ENCODE results near the gene ABCA4. TPM values are rescaled to one million over a fixed set of nuclear protein-coding genes. Genes with fewer than 3 reads are reported as not detected.
A peak's percentile ranks its signal among the peaks of the same experiment; 100 is the strongest.

The ABCA4 gene
- total RNA-seq, 4 donors from 2014 or later, result 0.18 to 0.57 TPM; not detected in 2

- intact Hi-C loops (cut with DNase I), result no loop called here
- no peak for TF ChIP-seq POLR2A (IDR thresholded peaks at IDR 0.05)
- TF ChIP-seq, protein P1, sequence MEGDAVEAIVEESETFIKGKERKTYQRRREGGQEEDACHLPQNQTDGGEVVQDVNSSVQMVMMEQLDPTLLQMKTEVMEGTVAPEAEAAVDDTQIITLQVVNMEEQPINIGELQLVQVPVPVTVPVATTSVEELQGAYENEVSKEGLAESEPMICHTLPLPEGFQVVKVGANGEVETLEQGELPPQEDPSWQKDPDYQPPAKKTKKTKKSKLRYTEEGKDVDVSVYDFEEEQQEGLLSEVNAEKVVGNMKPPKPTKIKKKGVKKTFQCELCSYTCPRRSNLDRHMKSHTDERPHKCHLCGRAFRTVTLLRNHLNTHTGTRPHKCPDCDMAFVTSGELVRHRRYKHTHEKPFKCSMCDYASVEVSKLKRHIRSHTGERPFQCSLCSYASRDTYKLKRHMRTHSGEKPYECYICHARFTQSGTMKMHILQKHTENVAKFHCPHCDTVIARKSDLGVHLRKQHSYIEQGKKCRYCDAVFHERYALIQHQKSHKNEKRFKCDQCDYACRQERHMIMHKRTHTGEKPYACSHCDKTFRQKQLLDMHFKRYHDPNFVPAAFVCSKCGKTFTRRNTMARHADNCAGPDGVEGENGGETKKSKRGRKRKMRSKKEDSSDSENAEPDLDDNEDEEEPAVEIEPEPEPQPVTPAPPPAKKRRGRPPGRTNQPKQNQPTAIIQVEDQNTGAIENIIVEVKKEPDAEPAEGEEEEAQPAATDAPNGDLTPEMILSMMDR (IDR thresholded peaks at IDR 0.05), result no peak
- Histone ChIP-seq H3K27ac (no peak overlapping the region), H3K9me3 (no peaks in the 10 kb centered on the region), H3K27me3 (no peaks in the 10 kb centered on the region), H3K36me3 (no peaks in the 10 kb centered on the region), H3K4me3 (no peak overlapping the region), H3K4me1 (peaks cover 0 to 16% (median 9%) of the 10 kb centered on the region in 3 donors)
- WGBS, 2 donors, result 76 to 85% methylated on average over 2 of the region's 2 CpGs
- DNase-seq, result no peak
Measured at GRCh38 chr1:93969371-93969770, 151.6 kb downstream of the ABCA4 start.

DNA sequence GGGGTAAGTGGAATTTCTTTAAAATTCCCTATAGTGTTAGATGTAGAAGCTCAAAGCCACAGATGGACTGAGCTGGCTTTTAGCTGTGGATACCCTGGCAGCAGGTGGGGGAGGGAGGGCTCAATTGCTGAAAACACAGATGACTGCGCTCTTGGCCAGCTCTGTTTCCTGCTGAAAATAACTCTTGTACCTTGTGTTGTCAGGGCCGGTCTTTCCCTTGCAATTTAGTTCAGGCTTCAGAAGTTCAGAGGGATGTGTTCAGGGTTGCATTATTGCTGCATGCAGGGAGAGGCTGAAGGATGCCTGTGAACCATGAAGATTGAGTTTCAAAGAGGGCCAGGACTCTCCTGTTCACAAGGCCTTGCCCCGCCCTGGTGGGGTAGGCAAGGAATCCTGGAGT, 153.6 kb downstream of the ABCA4 start:
- Histone ChIP-seq H3K4me1 (peaks cover 0 to 37% (median 9%) of the 10 kb centered on the region in 3 donors), H3K36me3 (no peaks in the 10 kb centered on the region), H3K4me3 (no peak overlapping the region), H3K9me3 (no peaks in the 10 kb centered on the region), H3K27ac (no peak overlapping the region), H3K27me3 (no peaks in the 10 kb centered on the region)
- TF ChIP-seq POLR2A (IDR thresholded peaks at IDR 0.05), result no peak
- TF ChIP-seq, protein P1 (IDR thresholded peaks at IDR 0.05), result no peak
- 71 to 87% methylated on average over 3 of the region's 3 CpGs for WGBS, 2 donors
- intact Hi-C loops (cut with DNase I), result no loop called here
- no peak for DNase-seq

DNA sequence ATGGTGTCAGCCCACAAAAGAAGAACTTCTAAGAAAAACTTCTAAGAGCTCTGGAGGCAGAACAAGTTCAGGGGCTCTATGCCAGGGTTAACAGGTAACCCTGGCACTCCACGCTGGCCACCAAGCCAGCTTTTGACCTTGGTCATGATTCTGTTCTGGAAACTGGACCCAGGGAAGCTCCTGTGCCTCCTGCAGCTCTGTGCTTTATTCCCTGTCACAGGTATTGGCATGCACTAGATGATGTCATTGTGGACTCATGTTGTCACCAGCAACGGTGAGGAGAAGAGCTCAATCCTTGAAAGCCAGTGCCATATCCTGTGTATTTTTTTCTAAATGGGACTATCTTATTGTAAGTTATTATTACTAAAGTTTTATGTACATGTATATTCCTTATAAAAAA, 155.1 kb downstream of the ABCA4 start:
- peaks cover under 1 to 51% (median 20%) of the 10 kb centered on the region in 3 donors for H3K4me1 ChIP-seq
- H3K4me3 ChIP-seq, result no peak overlapping the region
- no peaks in the 10 kb centered on the region for H3K27me3 ChIP-seq
- no peak for DNase-seq
- H3K9me3 ChIP-seq, result no peaks in the 10 kb centered on the region
- intact Hi-C loops (cut with DNase I), result no loop called here
- TF ChIP-seq, protein P1 (IDR thresholded peaks at IDR 0.05), result no peak
- no peak for TF ChIP-seq POLR2A (IDR thresholded peaks at IDR 0.05)
- 43 to 49% methylated on average over 2 of the region's 2 CpGs for WGBS, 2 donors
- no peaks in the 10 kb centered on the region for H3K36me3 ChIP-seq
- peak overlapping the region; percentile 59 to 77 (median 70) for H3K27ac ChIP-seq

DNA sequence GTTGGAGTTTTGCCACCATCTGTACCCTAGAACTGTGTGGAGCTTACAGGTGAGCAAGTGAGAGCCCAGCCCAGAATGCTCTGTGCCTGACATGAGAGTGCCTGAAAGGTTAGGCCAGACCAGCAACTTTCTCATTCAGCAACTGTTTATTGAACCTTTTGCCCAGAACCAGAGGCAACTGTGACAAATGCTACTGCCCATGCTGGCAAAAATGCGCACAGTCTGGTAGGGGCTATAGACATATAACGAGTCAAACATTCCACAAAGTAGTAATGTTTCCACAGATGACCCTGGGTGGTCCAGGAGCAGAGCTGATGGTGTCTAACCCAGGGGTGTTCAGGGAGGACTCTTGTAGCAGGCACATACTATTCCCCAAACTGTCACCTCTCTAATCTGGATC, 155.7 kb downstream of the ABCA4 start:
- H3K27ac ChIP-seq, result peak overlapping the region; percentile 59 to 77 (median 70)
- H3K36me3 ChIP-seq, result no peaks in the 10 kb centered on the region
- intact Hi-C loops (cut with DNase I), result no loop called here
- peaks cover 6 to 58% (median 26%) of the 10 kb centered on the region in 3 donors for H3K4me1 ChIP-seq
- WGBS, 2 donors, result 80 to 81% methylated on average over 2 of the region's 2 CpGs
- H3K9me3 ChIP-seq, result no peaks in the 10 kb centered on the region
- TF ChIP-seq, protein P1 (IDR thresholded peaks at IDR 0.05), result no peak
- no peak for TF ChIP-seq POLR2A (IDR thresholded peaks at IDR 0.05)
- H3K4me3 ChIP-seq, result no peak overlapping the region
- no peak for DNase-seq
- H3K27me3 ChIP-seq, result no peaks in the 10 kb centered on the region

DNA sequence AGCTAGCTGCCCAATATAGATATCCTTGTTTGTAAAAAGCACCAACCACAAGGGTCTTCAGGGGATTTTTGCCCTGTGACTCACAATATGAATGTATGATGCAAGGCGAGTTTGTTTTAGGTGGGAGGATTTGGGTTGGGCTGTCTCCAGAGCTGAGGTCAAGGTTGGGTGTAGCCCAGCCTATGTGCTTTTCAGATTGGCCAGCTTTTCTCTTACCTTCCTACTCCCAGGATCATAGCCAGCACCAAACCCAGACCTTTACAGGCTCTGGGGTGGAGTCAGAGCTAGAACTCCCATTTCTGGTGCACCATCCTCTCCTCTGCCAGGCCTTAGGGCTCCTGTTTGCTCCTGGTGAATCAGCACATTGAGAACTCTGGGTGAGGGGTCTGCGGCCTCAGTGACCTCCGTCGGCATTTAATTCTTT, 156.2 kb downstream of the ABCA4 start:
- intact Hi-C loops (cut with DNase I), result no loop called here
- no peaks in the 10 kb centered on the region for H3K27me3 ChIP-seq
- no peak overlapping the region for H3K4me3 ChIP-seq
- TF ChIP-seq, protein P1 (IDR thresholded peaks at IDR 0.05), result no peak
- TF ChIP-seq POLR2A (IDR thresholded peaks at IDR 0.05), result no peak
- WGBS, 2 donors, result 29 to 35% methylated on average over 1 to 2 of the region's 4 CpGs
- DNase-seq, result no peak
- H3K27ac ChIP-seq, result peak overlapping the region; percentile 59 to 77 (median 70)
- no peaks in the 10 kb centered on the region for H3K36me3 ChIP-seq
- no peaks in the 10 kb centered on the region for H3K9me3 ChIP-seq
- H3K4me1 ChIP-seq, result peaks cover 10 to 62% (median 26%) of the 10 kb centered on the region in 3 donors
